NCI-H748 (cell line): Measurements from ENCODE around the gene THAP7.

Source experiments
- DNase-seq: peaks from one replicate; lab custom pipeline; 2025; ENCODE audit not compliant: unreplicated experiment; lab: John Stamatoyannopoulos, UW

THAP7 gene

GRCh38 chr22:20965104-20965887 lies 36.6 kb downstream of the THAP7 start:
- DNase-seq, result no peak

DNA sequence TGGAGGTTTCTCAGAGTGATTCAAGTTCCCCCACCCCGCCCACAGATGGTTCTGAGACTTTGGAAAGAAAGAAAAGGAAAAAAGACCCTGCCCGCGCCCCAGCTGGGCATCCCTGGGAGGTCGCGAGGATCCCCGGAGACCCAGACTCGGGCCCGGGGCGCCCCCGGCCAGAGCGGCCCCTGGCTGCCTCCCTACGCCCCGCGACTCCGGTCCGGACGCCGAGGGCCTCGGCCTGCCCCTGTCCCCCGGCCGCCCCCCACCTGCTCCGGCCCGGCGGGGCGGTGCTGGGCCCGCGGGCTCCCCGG lies 37.2 kb downstream of the THAP7 start:
- no peak for DNase-seq

GRCh38 chr22:20964090-20964798 lies 37.7 kb downstream of the THAP7 start:
- no peak for DNase-seq

DNA sequence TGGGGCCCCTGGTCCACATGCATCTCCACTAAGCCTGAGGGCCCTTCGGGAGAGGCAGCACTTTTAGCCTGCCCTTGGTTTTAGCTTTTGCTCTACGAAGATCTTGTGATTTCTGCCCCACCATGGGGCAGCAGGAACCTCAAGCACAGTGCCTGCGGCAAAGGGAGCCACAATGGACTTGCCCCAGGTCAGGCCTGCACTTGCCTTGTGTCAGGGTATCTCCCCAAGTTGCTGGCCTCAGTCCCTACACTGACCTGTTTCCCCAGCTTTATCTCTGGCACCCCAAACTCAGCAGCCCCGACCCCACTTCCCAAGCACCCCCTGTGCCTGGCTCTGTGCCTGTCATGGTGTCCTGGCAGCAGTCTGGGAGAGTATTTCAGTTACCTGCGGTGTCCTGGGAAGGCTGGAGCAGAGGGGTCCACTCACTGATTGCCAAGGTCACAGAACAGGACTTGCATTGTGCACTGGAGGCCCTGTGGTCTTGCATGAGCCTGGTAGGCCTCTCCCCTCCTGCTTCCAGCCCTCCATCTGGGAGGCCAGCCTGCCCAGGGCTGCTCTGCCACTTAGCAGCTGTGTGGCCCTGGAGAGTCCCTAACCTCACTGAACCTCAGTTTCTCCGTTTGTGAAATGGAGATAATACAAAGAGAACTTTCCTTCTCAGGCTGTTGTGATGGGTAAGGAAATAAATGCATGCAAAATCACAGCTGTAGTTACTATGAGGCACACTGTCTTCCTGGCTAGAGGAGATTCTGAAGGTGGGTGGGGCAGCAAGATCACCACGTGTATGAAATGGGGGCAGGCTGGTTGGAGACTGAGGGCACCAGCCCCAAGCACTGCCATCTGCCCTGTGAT lies 38.5 kb downstream of the THAP7 start:
- no peak for DNase-seq

DNA sequence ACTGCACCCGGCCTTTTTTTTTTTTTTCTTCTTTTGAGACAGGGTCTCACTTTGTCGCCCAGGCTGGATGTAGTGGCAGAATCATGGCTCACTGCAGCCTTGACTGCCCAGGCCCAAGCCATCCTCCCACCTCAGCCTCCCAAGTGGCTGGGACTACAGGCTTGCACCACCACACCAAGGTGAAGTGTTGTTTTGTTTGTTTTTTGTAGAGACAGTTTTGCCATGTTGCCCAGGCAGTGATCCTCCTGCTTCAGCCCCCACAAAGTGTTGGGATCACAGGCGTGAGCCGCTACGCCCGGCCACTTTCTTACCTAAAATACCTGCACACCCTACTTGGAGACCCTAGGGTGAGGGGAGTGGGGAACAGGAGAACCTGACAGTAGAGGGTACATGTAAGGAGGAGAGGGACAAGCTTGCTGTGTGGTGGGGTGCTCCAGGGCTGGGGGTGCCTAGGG lies 39.4 kb downstream of the THAP7 start:
- DNase-seq, result no peak

DNA sequence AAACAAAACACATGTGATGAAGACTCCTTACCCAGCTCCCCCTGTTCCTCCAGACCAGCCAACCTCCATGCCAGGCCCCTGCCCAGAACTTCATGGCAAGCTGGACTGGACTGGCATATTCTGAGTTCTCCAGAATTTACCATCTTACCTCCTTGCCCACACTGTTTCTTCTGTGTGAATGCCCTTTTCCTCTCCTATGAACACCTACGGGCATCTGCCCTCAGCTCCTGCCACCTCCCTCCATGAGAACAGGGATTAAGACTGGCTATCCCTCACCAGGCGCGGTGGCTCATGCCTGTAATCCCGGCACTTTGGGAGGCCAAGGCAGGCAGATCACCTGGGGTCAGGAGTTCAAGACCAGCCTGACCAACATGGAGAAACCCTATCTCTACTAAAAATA lies 41.3 kb downstream of the THAP7 start:
- DNase-seq, result no peak

GRCh38 chr22:20959578-20960461 lies 42.1 kb downstream of the THAP7 start:
- peak; percentile 5 for DNase-seq

DNA sequence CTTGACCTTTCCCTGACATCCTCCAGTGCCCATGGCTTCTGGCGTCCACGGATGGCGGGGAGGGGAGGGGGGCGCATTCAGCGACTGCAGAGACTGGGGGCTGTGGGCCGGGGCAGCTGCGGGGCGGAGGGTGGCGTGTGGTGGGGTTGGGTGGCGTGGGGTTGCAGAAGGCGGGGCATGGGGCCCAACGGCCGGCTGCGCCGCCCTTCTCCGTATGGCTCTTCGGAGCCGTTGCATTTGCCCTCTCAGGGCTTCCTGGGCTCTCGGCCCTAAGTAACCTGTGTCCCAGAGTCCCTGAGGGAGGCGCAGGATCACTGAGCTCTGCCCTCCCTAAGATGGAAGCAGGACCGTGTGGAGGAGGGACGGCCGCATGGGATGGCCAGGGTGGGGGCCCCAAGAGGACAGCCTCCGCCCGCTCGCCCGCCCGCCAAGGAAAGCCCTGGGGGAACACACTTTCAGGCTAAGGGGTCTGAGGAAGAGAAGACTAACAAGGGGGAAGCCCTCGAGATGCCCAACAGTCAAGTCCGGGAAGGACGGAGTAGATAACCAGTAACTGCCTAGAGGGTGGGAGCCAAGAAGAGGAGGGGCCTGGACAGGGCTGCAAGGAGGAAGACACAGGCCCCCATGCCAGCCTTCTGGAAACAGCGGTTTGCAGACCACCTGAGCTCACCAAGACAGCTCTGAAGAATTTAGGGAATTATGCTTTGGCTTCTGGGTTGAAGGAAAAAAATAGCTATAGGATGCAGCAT lies 44.1 kb downstream of the THAP7 start:
- peak; percentile 5 for DNase-seq

GRCh38 chr22:20957102-20957682 lies 44.7 kb downstream of the THAP7 start:
- peak; percentile 17 for DNase-seq

GRCh38 chr22:20956258-20957101 lies 45.4 kb downstream of the THAP7 start:
- DNase-seq, result no peak

DNA sequence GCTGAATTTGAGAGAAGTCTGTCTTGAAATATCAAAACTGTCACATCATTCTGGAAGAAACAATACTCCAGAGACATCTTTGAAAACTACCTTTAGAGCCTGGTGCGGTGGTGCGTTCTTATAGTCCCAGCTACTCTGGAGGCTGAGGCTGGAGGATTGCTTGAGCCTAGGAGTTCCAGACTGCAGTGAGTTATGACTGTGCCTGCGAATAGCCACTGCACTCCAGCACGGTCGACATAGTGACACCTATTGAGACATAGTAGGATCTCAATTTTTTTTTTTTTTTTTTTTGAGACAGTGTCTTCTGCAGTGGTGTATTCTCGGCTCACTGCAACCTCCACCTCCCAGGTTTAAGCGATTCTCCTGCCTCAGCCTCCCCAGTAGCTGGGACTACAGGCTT lies 46.4 kb downstream of the THAP7 start:
- no peak for DNase-seq

GRCh38 chr22:20953668-20954500 lies 48.0 kb downstream of the THAP7 start:
- DNase-seq, result no peak

- no peak for DNase-seq
These were observed 48.6 kb downstream of the THAP7 start for GRCh38 chr22:20953342-20953608.

- no peak for DNase-seq
These were observed 49.2 kb downstream of the THAP7 start for GRCh38 chr22:20952544-20953341.

DNA sequence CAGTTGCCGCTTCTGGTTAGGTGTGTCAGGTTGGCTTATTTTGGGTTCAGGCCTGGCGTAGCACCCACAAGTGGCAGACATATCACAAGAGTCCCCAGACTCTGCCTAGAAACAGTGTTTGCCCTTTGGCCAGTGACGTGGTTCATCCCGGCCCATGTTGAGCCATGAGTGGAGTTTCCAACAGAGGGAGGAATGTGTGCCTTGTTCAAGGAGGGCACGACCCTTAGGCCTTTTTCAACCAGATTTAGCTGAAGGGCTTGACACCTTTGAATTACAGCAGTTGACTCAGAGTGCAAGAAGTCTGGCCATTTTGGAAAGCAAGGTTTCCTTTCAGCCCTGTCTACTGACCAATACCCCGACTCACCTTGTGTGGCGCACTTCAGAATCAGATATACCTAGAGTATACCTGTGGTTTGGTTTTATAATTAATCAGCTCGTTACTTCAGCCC lies 50.0 kb downstream of the THAP7 start:
- DNase-seq, result no peak

GRCh38 chr22:20951151-20951931 lies 50.6 kb downstream of the THAP7 start:
- no peak for DNase-seq
